SH-SY5Y (cell line): Measurements from ENCODE around the gene MRGPRF.

ENCODE experiments used
- GATA2 ChIP-seq: IDR thresholded peaks from 2 replicates; pipeline ENCODE4 v1.6.1; 2011; ENCODE audit warnings: mild to moderate bottlenecking, low read depth, low read length
- GATA3 ChIP-seq: IDR thresholded peaks from 2 replicates; pipeline ENCODE4 v1.6.1; 2011; ENCODE audit warnings: low read depth, mild to moderate bottlenecking, low read length, moderate library complexity

- TF ChIP-seq GATA2 = no peak
- TF ChIP-seq GATA3 = no peak
Observed at GRCh38 chr11:69052343-69053168, 39.5 kb upstream of the MRGPRF start.
